Stimulated activated CD4-positive, alpha-beta T cell treated with anti-CD3 and anti-CD28 coated beads, Interleukin-4, amount 100 ng/mL, for 24 hours (primary cell): ENCODE measurements around the gene ASTN2.

Source experiments
- DNase-seq: peaks from one replicate; pipeline ENCODE4 v3.0.0-alpha.2; 2020

The ASTN2 gene

GRCh38 chr9:116767219-116767618 lies 647.6 kb downstream of the ASTN2 start:
- no peak for DNase-seq

GRCh38 chr9:116765011-116765410 lies 649.8 kb downstream of the ASTN2 start:
- DNase-seq = no peak

- no peak for DNase-seq
These were observed 651.1 kb downstream of the ASTN2 start for GRCh38 chr9:116763770-116764169.

GRCh38 chr9:116760636-116761035 lies 654.2 kb downstream of the ASTN2 start:
- DNase-seq = no peak

- DNase-seq = no peak
These were observed 657.8 kb downstream of the ASTN2 start for GRCh38 chr9:116757030-116757429.

DNA sequence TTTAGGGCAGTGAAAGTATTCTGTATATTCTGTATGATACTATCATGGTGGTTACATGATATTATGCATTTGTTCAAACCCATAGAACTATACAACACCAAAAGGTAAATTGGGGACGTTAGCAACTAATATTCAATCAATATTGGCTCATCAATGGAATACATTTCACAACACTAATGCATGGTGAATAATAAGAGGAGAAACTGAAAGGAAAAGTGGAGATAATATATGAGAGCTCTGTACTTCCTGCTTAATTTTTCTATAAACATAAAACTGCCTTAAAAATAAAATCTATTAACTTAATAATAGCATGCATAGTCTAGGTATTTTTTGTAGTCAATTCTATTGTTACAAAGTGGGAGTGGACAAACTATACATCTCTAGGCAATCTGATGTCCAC lies 661.5 kb downstream of the ASTN2 start:
- DNase-seq = no peak

DNA sequence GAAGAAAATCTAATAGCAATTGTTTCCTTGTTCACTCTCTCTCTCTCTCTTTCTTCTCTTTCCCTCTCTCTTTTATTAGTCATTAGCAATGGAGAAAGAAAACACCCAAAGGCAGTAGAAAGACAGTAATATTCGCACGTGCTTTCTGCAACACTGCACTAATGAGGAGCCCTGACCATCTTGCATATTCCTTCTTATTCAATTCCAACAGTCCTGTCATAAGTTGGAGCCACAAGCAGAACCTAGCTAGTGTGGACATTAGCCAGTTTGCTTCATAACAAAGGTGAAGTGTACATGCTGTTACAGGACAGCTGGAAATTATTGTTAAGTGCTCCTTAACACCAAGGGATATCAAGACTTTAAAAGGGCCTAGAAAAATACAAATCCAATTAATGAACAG lies 664.3 kb downstream of the ASTN2 start:
- no peak for DNase-seq

DNA sequence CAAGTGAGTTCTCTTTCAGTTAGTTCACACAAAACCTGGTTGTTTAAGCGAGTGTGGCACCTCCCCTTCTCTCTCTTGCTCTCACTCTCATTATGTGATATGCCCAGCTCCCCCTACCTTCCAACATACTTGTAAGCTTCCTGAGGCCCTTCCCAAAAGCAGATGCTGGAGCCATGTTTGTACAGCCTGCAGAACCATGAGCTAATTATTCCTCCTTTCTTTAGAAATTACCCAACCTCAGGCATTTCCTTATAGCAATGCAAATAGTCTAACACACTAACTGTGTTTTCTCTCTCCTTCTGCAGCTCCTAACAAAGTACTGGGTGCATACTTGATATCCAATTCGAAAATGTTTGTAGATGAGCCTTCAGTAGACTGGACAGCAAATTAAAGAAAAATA lies 665.1 kb downstream of the ASTN2 start:
- DNase-seq = no peak

GRCh38 chr9:116749176-116749575 lies 665.7 kb downstream of the ASTN2 start:
- DNase-seq = no peak

DNA sequence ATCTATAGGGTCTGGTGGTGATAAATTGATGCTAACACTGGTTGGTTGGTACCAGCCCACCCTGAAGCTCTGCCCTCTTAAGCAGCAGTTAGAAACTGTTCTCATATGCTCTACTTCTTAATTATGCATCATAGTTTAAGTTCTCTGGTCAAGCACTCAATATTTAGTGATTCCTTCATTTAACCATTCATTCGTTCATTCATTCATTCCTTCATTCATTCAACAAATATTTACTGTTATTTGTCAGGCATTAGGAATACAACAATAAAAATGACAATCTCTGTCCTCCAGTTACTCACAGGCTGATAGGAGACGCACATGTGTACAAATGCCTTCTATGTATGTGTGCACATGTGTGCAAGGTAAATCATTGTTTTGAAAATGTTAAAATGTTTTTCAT lies 673.1 kb downstream of the ASTN2 start:
- no peak for DNase-seq

- DNase-seq = no peak
These were observed 673.6 kb downstream of the ASTN2 start for GRCh38 chr9:116741086-116741740.

- DNase-seq = peak; percentile 45
These were observed 677.7 kb downstream of the ASTN2 start for GRCh38 chr9:116737152-116737546.

DNA sequence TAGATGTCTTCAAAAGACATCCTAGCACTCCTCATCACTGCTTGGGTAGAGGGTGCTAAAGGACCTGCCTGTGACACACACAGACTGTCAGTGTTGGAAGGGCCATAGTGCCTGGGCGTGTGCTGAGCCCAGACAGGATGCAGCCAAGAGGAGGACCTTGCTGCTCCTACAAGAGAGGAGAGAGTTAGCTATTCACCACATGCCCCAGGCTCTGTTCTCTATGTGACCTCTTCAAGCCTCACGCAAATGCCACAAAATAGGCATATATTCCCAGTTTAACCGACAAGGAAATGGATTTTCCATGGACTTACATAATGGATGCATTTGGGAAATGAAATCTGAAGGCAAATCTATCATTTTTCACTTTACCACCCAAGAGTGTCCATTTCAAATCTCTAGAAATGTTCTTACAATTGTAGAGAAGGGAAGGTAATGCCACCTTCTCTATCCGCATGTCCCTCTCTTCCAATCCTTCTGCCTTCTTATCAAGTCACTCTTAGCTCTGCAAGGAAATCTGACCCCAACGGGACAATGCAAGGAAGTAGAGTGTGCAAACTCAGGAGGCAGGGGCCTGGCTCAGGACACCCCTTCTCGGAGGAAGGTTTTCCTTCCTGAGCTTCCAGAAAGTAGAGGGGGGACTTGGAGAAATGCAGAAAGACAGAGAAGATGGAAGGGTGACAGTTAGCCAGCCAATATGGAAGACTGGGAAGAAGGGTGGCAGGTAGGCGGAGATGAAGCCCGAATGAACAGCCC lies 678.3 kb downstream of the ASTN2 start:
- DNase-seq = no peak

DNA sequence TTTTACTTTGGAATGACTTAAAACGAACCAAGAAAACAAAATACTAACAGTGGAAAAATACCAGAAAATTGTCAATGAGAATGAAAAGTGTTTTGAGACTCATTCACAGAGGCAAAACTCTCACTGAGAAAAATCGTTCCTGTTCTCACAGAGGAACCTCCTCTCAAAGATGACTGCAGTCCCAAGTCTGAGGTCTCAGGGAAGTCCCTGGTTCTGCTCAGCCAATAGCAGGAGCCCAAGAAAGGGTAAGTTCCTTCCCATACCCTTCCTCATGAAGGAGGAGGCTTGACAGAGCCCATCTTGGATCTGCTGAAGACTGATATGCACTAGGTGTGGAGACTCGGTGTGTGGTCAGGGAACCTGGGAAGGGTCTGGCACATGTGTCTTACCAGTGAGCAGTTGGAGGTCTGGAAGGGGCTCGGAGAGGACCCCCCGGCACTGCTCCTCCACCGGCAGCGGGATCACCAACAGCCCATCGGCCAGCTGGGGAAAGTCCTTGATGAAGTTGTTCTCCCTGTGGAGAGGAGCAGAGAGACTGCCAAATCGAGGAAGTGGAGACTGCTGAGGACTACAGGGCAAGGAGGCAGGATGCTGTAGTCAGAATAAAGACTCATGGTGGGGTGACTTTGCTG lies 681.7 kb downstream of the ASTN2 start:
- DNase-seq = no peak

GRCh38 chr9:116726602-116727001 lies 688.3 kb downstream of the ASTN2 start:
- DNase-seq = no peak

DNA sequence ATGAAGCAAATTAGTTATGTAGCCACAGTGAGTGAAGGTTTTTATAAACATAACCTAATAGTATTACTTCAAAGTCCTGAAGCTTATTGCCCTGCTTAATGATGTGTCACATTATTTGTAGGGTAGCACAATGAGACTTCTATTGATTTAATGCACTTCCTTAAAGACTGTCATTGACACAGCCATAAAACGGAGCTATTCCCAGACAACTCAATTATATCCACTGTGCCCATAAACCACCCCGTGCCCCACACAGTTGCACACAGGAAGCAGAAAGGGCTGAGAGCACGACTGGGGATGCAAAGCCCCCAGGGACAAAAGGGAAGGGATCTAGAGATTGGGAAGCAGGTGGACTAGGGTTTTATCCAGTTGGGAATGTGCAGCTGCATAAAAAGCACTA lies 690.7 kb downstream of the ASTN2 start:
- no peak for DNase-seq

- DNase-seq = no peak
These were observed 692.9 kb downstream of the ASTN2 start for GRCh38 chr9:116721944-116722343.

- no peak for DNase-seq
These were observed 693.4 kb downstream of the ASTN2 start for GRCh38 chr9:116721411-116721810.

DNA sequence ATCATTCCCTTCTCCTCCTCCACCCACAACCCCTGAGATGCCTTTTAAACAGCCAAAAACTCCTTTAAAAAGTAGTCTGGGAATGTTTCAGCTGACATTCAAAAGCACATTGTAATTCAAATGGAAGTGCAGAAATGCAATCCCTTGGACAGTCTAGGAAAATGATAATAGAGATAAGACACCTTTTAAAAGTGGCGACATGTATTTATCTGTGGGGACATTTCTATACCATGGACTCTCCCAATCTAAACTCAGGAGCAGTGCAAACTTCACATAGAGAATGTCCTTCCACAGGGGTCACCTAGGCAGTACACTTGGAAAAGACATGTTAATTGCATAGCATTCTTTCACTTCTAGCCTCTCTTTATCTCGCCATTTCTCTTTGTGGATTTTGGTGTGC lies 694.7 kb downstream of the ASTN2 start:
- DNase-seq = no peak

DNA sequence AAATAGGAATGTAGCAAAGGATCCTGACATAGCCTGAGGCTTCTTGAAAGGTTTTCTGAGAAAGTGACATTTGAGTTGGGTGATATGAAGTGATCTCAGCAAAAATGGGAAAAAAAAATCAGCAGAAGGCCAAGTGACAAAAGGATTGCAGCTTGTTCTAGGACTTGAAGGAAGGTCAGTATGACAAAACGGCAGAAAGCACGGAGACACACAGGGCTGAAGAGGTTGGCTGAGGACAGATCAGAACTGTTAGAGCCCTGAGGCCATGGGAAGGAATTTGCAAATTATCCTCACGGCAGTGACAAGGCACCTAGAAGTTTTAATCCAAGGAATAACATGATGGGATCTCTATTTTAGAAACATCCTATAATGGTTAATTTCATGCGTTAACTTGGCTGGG lies 696.7 kb downstream of the ASTN2 start:
- DNase-seq = no peak

DNA sequence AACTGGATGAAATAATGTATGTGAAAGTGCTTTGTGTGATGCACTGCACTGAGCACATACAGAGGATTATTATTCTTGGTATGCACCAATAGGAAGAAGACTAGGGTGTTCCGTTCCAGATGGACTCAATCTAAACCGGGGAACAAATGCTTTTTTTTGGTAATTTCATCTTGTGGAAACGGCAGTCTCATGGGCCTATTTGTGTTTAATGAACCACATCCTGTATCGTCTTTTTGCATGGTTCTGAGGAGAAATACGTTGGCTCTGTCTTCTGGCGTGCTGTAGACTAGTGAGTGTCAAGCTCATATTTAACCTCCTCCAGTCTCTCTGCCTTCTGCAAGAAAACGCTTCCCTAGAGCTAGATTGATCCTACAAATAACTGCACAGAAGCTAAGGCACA lies 697.7 kb downstream of the ASTN2 start:
- DNase-seq = no peak

GRCh38 chr9:116716438-116716837 lies 698.4 kb downstream of the ASTN2 start:
- no peak for DNase-seq

DNA sequence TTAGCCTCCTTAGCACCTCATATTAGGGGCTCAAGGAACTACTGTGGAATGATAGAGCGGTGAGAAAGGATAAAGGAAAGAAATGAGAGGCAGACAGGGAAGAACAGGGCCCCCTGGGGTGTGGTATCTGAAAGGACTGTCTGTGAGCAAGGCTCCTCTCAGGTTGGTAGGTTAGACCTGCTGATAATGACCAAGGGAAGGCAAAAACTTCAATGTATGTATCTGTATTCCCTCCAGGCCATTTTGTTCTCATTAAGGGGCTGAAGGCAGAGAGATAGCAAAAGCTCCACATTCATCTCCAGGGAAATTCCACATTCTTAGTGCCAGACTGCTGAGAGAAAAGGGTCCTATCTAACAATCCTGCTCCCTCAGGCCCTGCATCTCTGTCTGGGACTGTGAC lies 699.1 kb downstream of the ASTN2 start:
- DNase-seq = no peak

- DNase-seq = no peak
These were observed 701.6 kb downstream of the ASTN2 start for GRCh38 chr9:116713271-116713670.
